H7 (cell line): ENCODE results near the gene DTWD1. TPM values are rescaled to one million over a fixed set of nuclear protein-coding genes. Genes with fewer than 3 reads are reported as not detected.
"Not testable (repeated sequence)": the region's sequence is repeated elsewhere in the genome, so short reads cannot be mapped to it uniquely, and the experiment has no call there.

Source experiments
- DNase-seq: peaks from one replicate; pipeline ENCODE4 v3.0.0; 2012
- H3K27me3 ChIP-seq: 2 replicates; pipeline ENCODE4 v1.6.0; 2011; ENCODE audit warnings: mild to moderate bottlenecking, low read length; ENCODE audit not compliant: control insufficient read depth, insufficient read depth
- H3K36me3 ChIP-seq: replicated peaks from 2 replicates; pipeline ENCODE4 v1.5.1; 2011; ENCODE audit warnings: low read length; ENCODE audit not compliant: control insufficient read depth, insufficient read depth
- H3K4me3 ChIP-seq: 2 replicates; pipeline ENCODE4 v1.5.1; 2011; ENCODE audit warnings: low read depth, mild to moderate bottlenecking, control low read depth, low read length, moderate library complexity; ENCODE audit not compliant: insufficient read depth
- total RNA-seq: library from RNA; depleted of rRNA; stranded (reverse); fragments of >200 nt; shearing (Covaris generic); gene quantifications from 2 replicates; pipeline ENCODE4 v1.2.3, GENCODE V29; 2014

The DTWD1 gene
- total RNA-seq, 1 experiment from 2014 or later, result 15.0 TPM

DNA sequence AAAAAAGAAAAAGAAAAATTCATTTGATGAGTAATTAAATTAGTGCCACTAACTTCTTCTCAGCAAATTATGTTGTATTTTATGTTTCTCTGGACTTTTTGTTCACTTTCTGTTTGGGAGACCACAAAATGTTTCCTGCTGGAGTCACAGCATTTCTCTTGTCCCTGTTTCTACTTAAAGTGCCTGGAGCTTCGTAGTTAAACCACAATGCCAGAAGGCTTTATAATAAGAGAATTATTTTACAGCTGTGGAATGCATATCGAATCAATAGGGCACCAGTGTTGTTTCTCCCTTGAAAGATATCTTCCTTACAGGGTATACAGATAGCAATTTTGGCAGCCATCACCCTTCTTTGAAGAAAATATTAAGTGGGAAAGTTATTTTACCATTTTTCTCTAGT, 3.2 kb downstream of the DTWD1 start:
- no peak for DNase-seq
- H3K36me3 ChIP-seq, result peaks cover 8% of the 10 kb centered on the region
- no peaks in the 10 kb centered on the region for H3K27me3 ChIP-seq
- no peak overlapping the region for H3K4me3 ChIP-seq

DNA sequence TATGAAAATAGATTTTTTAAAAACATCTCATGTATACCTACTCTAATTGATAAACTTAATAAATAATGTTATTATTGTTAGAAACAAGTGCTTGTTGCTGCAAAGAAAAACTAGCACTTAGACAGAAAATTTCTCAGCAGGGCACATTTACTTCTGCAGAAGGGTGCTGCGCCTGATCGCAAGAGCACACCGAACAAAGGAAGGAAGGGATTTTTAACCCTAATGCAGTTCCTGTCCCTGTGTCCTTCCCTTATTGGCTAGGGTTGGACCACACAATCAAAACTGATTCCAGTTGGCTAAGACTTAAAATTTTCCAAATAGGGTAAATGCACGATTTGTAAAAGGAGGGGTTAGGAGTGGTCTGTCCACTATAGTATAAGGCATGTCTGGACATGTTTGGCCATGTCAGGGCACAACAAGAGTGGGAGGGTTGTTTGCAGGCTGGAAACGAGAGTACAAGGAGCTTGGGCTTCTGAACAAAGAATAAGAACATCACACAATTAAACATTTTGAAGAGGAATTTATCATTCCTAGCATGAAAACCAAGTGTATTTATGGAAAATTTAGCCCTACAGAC, 4.7 kb downstream of the DTWD1 start:
- H3K27me3 ChIP-seq, result no peaks in the 10 kb centered on the region
- DNase-seq, result no peak
- peaks cover 8% of the 10 kb centered on the region for H3K36me3 ChIP-seq
- no peak overlapping the region for H3K4me3 ChIP-seq

DNA sequence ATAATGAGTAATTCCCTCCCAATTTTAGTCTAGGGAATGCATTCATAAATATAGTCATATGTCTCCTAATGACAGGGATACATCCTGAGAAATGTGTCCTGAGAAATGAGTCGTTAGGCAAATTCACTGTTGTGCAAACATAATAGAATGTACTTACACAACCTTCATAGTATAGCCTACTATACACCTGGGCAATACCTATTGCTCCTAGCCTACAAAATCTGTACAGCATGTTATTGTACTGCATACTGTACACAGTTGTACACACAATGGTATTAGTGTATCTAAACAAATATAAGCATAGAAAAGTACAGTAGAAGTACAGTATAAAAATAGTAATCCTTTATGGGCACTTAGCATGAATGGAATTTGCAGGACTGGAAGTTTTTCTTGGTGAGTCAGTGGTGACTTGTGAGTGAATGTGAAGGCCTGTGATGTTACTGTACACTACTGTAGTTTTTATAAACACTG, 6.6 kb downstream of the DTWD1 start:
- no peak for DNase-seq
- Histone ChIP-seq H3K27me3 (no peaks in the 10 kb centered on the region), H3K4me3 (no peak overlapping the region), H3K36me3 (peaks cover 8% of the 10 kb centered on the region)

DNA sequence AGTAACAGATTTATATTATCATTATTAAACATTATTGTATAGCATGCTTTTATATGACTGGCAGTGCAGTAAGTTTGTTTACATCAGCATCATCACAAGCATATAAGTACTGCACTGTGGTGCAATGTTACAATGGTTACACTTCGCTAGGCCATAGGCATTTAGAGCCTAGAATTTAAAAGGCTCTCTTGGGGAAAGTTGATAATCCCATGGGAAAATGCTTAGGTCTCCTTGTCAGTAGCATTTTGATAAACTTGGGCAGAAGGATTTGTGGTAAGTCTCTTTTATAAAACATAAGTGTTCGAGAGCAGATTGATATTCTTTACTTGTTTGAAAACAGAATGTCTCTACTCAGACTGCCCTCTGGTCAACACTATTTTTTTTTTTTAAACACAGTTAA, 7.5 kb downstream of the DTWD1 start:
- H3K4me3 ChIP-seq, result no peak overlapping the region
- no peaks in the 10 kb centered on the region for H3K27me3 ChIP-seq
- DNase-seq, result no peak
- H3K36me3 ChIP-seq, result peaks cover 8% of the 10 kb centered on the region

DNA sequence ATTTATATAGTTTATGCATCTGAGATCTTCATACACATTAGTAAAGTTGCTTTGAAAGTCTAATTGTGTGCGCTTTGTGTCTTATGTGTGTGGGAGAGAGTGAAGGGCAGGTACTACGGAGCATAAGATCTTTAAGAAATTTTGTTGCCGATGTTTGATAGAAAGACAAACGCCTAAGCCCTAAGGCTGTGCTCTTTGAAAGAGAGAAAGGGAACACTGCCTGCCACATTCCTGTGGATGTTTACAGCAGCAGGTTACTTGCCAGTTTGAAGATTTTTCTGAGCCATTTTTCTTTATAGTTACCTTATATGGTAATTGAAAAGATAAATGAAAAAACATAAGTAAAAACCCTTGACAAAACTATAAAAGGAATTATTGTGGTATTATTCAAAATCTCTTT, 17.0 kb downstream of the DTWD1 start:
- H3K27me3 ChIP-seq, result no peaks in the 10 kb centered on the region
- H3K36me3 ChIP-seq, result no peaks in the 10 kb centered on the region; the same call in none of the 2 replicates
- no peak for DNase-seq

DNA sequence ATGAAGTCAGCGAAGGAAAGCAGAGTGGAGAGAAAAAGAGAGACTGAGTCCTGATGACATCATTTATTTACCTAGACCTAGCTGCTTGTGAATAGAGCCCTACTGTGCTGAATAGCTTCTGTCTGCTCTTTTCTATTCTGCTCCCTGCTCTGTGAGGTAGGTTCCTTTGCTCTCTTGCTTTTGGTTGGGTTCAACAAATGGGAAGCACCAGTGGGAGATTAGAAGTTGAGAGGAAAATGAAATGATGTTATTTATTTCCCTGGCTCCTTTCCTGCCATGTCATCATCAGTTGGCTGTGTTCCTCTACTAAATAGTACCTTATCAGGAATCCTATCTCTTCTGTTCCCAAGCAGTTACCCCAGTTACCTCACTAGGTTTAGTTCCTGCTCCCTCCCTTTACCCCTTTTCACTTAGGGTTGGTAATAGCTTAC, 23.5 kb downstream of the DTWD1 start:
- no peaks in the 10 kb centered on the region for H3K27me3 ChIP-seq
- H3K36me3 ChIP-seq, result no peaks in the 10 kb centered on the region; the same call in 1 of the 2 replicates
- no peak overlapping the region for H3K4me3 ChIP-seq
- DNase-seq, result no peak

More for the DNA sequence above, 17.0 kb downstream of the DTWD1 start:
- H3K4me3 ChIP-seq, result no peak overlapping the region

DNA sequence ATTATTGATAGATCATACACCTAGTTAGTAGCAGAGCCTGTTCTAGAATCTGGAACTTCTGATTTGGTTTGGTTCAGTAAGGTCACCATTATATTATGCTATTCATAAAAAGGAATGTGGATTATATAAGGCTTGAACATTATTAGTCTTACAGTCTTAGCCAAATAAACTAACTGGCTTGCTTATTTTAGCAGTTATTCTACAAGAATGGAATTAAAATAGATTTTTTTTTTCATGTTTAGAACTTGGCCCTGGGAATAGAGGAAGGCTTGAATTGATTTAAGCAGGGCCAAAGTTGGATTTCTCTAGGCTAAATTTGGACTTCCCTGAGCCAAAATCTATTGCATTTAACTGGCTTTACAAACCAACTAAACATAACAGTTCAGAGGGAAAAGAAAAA, 24.4 kb downstream of the DTWD1 start:
- Histone ChIP-seq H3K4me3 (no peak overlapping the region), H3K27me3 (no peaks in the 10 kb centered on the region), H3K36me3 (no peaks in the 10 kb centered on the region)
- DNase-seq, result no peak

DNA sequence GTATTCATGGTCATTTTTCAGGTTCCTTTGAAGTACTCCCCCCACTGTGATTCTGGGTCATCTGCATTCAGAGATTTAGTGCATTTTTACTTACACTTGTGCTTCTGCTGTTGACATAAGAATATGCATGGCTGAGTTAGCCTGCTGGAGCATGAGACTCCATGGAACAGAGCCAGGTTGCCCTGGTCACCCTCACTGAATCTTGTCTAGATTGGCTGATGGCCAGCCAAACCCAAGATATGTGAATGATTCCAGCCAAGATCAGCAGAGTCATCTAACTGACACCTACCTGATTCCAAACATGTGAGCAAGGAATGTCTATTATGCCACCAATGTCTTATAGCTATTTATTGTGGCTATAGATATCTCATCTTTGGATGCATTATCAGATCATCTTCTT, 25.1 kb downstream of the DTWD1 start:
- Histone ChIP-seq H3K27me3 (no peaks in the 10 kb centered on the region), H3K36me3 (no peaks in the 10 kb centered on the region), H3K4me3 (no peak overlapping the region)
- no peak for DNase-seq

DNA sequence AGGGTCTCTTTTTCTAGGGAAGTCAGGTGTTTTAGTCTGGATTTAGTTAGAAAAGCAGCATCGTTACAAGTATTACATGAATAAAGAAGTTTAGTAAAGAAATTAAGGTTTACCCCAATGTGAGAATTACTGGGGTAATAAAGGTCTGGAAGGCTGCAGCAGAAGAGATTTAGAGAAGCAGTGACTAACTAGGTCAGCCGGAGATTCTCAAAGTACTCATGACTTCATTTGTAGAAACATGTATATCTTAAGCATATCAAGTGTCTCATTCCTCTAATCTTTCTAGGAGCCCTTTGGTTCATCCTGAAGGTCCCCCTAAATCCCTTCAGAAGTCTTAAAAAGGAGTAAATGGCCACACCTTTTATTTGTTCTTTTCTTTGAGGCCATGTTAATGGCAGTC, 26.0 kb downstream of the DTWD1 start:
- no peaks in the 10 kb centered on the region for H3K27me3 ChIP-seq
- no peak for DNase-seq
- H3K36me3 ChIP-seq, result no peaks in the 10 kb centered on the region
- no peak overlapping the region for H3K4me3 ChIP-seq

DNA sequence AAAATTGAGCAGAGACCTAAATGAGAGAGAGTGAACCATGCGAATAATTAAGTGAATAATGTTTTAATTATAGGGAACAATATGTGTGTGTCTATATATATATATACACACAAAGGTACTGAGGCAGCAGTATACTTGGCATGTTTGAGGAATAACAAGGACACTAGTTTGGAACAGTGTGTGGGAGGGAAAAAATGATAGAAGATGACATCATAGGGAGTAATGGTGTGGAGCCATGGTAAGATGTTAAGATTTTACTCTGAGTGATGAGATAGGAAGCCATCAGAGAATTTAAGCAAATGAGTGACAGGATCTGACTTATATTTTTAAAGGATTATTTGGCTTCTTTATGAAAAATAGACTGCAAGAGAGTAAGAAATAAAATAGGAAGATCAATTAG, 29.1 kb downstream of the DTWD1 start:
- no peaks in the 10 kb centered on the region for H3K27me3 ChIP-seq
- DNase-seq, result no peak
- H3K4me3 ChIP-seq, result no peak overlapping the region
- H3K36me3 ChIP-seq, result no peaks in the 10 kb centered on the region

DNA sequence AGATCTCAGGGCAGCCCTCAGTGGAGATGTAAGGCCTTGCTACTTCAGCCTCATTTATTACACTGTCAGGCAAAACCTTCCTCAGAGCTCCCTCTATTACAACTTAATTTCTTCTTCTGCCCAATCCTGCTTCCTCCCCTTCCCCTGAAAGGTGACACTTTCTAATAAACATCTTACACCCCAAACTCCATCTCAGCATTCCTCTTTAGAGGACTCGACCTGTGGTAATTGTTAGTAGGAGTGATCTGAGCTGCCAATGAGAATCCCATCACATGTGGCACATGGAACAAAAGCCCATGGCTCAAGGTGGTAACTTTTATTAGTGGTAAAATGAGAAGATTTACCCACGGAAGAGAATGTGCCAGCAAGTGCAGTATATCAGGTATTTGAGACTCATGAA, 29.8 kb downstream of the DTWD1 start:
- H3K36me3 ChIP-seq, result no peaks in the 10 kb centered on the region
- H3K4me3 ChIP-seq, result no peak overlapping the region
- no peaks in the 10 kb centered on the region for H3K27me3 ChIP-seq
- no peak for DNase-seq

DNA sequence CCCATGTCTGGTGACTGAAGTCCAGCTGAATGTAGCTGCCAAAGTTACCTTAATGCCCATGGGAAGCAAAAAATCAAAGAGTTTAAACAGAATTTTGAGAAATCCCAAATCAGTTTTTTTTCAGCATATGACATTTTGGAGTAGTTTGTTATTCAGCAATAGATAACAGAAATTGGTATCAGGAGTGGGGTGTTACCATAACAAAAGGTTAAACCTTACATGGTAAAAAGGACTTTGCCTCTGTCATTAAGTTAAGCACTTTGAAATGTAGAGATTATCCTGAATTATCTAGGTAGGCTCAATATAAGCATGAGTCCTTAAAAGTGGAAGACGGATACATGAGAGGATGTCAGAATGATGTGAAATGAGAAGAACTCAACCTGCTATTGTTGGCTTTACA, 32.1 kb downstream of the DTWD1 start:
- Histone ChIP-seq H3K27me3 (no peaks in the 10 kb centered on the region), H3K36me3 (no peaks in the 10 kb centered on the region), H3K4me3 (no peak overlapping the region)
- no peak for DNase-seq

DNA sequence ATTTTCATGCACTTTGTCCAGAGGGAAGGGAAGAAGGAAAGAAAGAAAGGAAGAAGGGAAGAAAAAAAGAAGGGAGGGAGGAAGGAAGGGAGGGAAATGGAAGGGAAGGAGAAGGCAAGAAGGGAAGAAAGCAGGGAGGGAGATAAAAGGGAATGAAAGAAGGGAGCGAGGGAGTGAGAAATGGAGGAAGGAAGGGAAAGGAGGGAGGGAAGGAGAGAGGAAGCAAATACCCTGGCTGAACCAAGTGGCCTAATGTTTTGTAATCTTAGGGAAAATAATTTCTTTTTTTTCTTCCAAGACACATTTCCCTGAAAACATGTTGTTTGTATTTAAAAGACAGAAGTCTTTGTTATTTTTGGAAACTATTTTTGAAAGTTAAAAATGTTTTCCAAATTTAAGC, 35.9 kb downstream of the DTWD1 start:
- no peak overlapping the region for H3K4me3 ChIP-seq
- no peaks in the 10 kb centered on the region for H3K27me3 ChIP-seq
- H3K36me3 ChIP-seq, result no peaks in the 10 kb centered on the region
- no peak for DNase-seq

DNA sequence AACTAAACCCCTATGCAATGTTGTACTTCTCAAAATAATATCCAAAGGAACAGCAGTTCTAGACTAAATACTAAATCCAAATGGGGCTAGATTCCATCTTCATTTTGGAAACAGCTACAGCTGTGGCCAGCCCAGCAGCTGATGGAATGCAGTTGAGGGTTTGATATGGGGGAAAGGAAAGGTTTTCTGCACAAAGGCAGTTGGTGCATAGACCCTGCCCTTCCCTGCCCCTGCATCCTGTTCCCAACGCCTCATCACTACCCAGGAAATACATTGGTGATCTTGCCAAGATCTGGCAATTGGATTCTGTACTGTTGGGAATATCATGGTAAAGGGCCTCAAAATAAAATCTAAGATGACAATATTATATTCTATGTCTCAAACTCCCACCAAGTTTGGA, 43.9 kb downstream of the DTWD1 start:
- H3K27me3 ChIP-seq, result no peaks in the 10 kb centered on the region
- no peak overlapping the region for H3K4me3 ChIP-seq
- H3K36me3 ChIP-seq, result no peaks in the 10 kb centered on the region
- no peak for DNase-seq

DNA sequence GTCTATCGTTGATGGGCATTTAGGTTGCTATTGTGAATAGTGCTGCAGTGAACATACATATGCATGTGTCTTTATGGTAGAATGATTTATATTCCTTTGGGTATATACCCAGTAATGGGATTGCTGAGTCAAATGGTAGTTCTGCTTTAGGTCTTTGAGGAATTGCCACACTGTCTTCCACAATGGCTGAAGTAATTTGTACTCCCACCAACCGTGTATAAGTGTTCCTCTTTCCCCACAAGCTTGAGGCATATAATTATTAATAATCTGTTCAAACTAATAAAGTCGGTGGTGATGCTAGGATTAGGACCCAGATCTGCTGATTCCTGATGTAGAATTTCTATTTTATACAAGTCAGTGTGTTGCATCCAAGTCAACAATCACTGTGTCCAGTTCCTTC, 45.6 kb downstream of the DTWD1 start:
- H3K4me3 ChIP-seq, DNase-seq, H3K27me3 ChIP-seq, H3K36me3 ChIP-seq: not testable (repeated sequence)

DNA sequence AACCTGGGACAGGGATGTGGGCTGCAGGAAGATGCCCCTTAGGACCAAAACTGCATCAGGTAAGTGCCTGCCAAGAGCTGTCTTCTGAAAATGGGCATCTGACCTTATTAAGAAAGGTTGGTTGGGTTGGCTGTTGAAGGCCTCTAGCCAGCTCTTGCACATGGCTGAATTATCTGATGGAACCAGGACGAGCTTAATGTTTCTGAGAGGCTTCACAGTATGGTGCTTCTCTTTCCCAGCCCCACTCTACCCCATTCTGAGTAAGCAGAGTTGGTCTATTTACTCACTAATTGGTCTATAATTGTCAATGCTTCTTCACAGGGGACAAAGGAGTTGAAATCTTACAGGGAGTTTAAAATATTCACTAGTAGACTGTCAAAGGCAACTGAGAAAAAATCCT, 48.4 kb downstream of the DTWD1 start:
- DNase-seq, result no peak
- no peaks in the 10 kb centered on the region for H3K27me3 ChIP-seq

More for the DNA sequence above, 48.4 kb downstream of the DTWD1 start:
- no peak overlapping the region for H3K4me3 ChIP-seq
- no peaks in the 10 kb centered on the region for H3K36me3 ChIP-seq
